Liver (tissue), 9 donors: ENCODE measurements around the gene GRB7. TPM values are rescaled to one million over a fixed set of nuclear protein-coding genes. Genes with fewer than 3 reads are reported as not detected.

Source experiments
- DNase-seq: peaks from one replicate; pipeline ENCODE4 v3.0.0-alpha.2; 2017; ENCODE audit warnings: low spot score
- H3K27ac ChIP-seq, 2 donors: one replicate each; pipeline ENCODE4 v1.7.0; 2013; ENCODE audit warnings: inconsistent platforms in 2 of 2, low read length in 2 of 2, control low read depth in 1 of 2, low read depth in 1 of 2, mild to moderate bottlenecking in 1 of 2
- H3K27me3 ChIP-seq, 4 donors: one replicate each; pipeline versions ENCODE4 v1.6.1 to v1.7.0; 2013; ENCODE audit warnings: low read length in 3 of 4, inconsistent platforms in 1 of 4, mild to moderate bottlenecking in 1 of 4, moderate library complexity in 1 of 4; ENCODE audit not compliant: control insufficient read depth in 4 of 4, insufficient read depth in 4 of 4
- H3K36me3 ChIP-seq, 4 donors: one replicate each; pipeline versions ENCODE4 v1.6.1 to v1.7.0; 2013; ENCODE audit warnings: low read length in 3 of 4, mild to moderate bottlenecking in 3 of 4, low read depth in 1 of 4, moderate library complexity in 1 of 4; ENCODE audit not compliant: control insufficient read depth in 4 of 4, insufficient read depth in 3 of 4
- H3K4me1 ChIP-seq, 4 donors: one replicate each; pipeline versions ENCODE4 v1.6.1 to v1.7.0; 2013; ENCODE audit warnings: low read length in 3 of 4, mild to moderate bottlenecking in 3 of 4, moderate library complexity in 1 of 4; ENCODE audit not compliant: control insufficient read depth in 4 of 4, insufficient read depth in 4 of 4
- H3K4me3 ChIP-seq, 3 donors: one replicate each; pipeline versions ENCODE4 v1.6.1 to v1.7.0; 2013; ENCODE audit warnings: low read length in 3 of 3, control low read depth in 1 of 3, low read depth in 1 of 3, mild to moderate bottlenecking in 1 of 3
- H3K9ac ChIP-seq, 2 donors: one replicate each; pipeline ENCODE4 v1.7.0; 2013; ENCODE audit warnings: low read length in 2 of 2, mild to moderate bottlenecking in 2 of 2, moderate library complexity in 2 of 2, control low read depth in 1 of 2, low read depth in 1 of 2
- H3K9me3 ChIP-seq, 4 donors: one replicate each; pipeline versions ENCODE4 v1.6.1 to v1.7.0; 2013; ENCODE audit warnings: low read length in 3 of 4; ENCODE audit not compliant: control insufficient read depth in 4 of 4
- EGR1 ChIP-seq, 2 donors: IDR thresholded peaks; 2 replicates each; pipeline ENCODE4 v1.6.1; 2016 to 2018; ENCODE audit warnings: antibody characterized with exemption in 2 of 2, low read depth in 2 of 2
- FOXA1 ChIP-seq: IDR thresholded peaks from 2 replicates; pipeline ENCODE4 v1.6.1; 2016; ENCODE audit warnings: antibody characterized with exemption
- FOXA2 ChIP-seq: IDR thresholded peaks from 2 replicates; pipeline ENCODE4 v1.6.1; 2016; ENCODE audit warnings: antibody characterized with exemption
- GABPA ChIP-seq, 2 donors: IDR thresholded peaks in 1 of 2; conservative IDR thresholded peaks in 1 of 2; 2 replicates each; pipeline ENCODE4 v1.6.1; 2016; ENCODE audit warnings: antibody characterized with exemption in 2 of 2, mild to moderate bottlenecking in 1 of 2, moderate library complexity in 1 of 2
- HNF4A ChIP-seq, 2 donors: conservative IDR thresholded peaks; 2 replicates each; pipeline ENCODE4 v1.6.1; 2016; ENCODE audit warnings: antibody characterized with exemption in 2 of 2, mild to moderate bottlenecking in 2 of 2
- HNF4G ChIP-seq: IDR thresholded peaks from 2 replicates; pipeline ENCODE4 v1.6.1; 2016; ENCODE audit warnings: antibody characterized with exemption
- NR2F2 ChIP-seq: IDR thresholded peaks from 2 replicates; pipeline ENCODE4 v1.6.1; 2016; ENCODE audit warnings: antibody characterized with exemption
- RAD21 ChIP-seq, 2 donors: IDR thresholded peaks; 2 replicates each; pipeline ENCODE4 v1.6.1; 2016; ENCODE audit warnings: antibody characterized with exemption in 2 of 2, mild to moderate bottlenecking in 2 of 2
- RXRA ChIP-seq, 2 donors: IDR thresholded peaks; 2 replicates each; pipeline ENCODE4 v1.6.1; 2017 to 2018; ENCODE audit warnings: antibody characterized with exemption in 2 of 2, mild to moderate bottlenecking in 1 of 2
- SP1 ChIP-seq: IDR thresholded peaks from 2 replicates; pipeline ENCODE4 v1.6.1; 2018; ENCODE audit warnings: antibody characterized with exemption, mild to moderate bottlenecking
- TAF1 ChIP-seq: conservative IDR thresholded peaks from 2 replicates; pipeline ENCODE4 v1.6.1; 2016; ENCODE audit warnings: antibody characterized with exemption, mild to moderate bottlenecking
- YY1 ChIP-seq: IDR thresholded peaks from 2 replicates; pipeline ENCODE4 v1.6.1; 2016; ENCODE audit warnings: antibody characterized with exemption, mild to moderate bottlenecking
- WGBS: extraction: QIAGEN DNeasy Blood & Tissue Kit; methylation state at CpG from one replicate; pipeline ENCODE4 v1.1.7; 2013; 5-methylcytosine and 5-hydroxymethylcytosine counted together
- polyA plus RNA-seq, 2 donors: library from polyadenylated mRNA; stranded (reverse) in 1 of 2; unstranded in 1 of 2; fragments of 200-250 nt in 1 of 2; fragments of >200 nt in 1 of 2; fragmentation: Nextera tagmentation in 1 of 2; extraction: Ambion mirVana in 1 of 2; gene quantifications; one replicate each; pipeline versions ENCODE4 v1.2.1 to v1.2.3, GENCODE V29; 2013 to 2015
- total RNA-seq, 2 donors: library from RNA; depleted of rRNA; stranded (reverse); fragments of >200 nt; gene quantifications; one replicate each; pipeline ENCODE4 v1.2.3, GENCODE V29; 2014
- TF ChIP-seq, protein P1 (sequence below): fragments of 150-350 bp; IDR thresholded peaks from 2 replicates; pipeline ENCODE4 v1.5.1; 2017; ENCODE audit warnings: improper control_type of control experiment, low read depth, low read length; ENCODE audit not compliant: missing input control
- TF ChIP-seq, protein P2 (sequence below): IDR thresholded peaks from 2 replicates; pipeline ENCODE4 v1.6.1; 2016; ENCODE audit warnings: antibody characterized with exemption
- TF ChIP-seq, protein P3 (sequence below): IDR thresholded peaks from 2 replicates; pipeline ENCODE4 v1.6.1; 2016; ENCODE audit warnings: antibody characterized with exemption
- TF ChIP-seq, protein P4 (sequence below): IDR thresholded peaks from 2 replicates; pipeline ENCODE4 v1.6.1; 2016; ENCODE audit warnings: antibody characterized with exemption
- TF ChIP-seq, protein P5 (sequence below): IDR thresholded peaks from 2 replicates; pipeline ENCODE4 v1.6.1; 2016; ENCODE audit warnings: antibody characterized with exemption, mild to moderate bottlenecking
- donor health status: healthy.
- donor health status: healthy.
- donor health status: healthy.
- donor health status: healthy.
- donor health status: healthy.

The GRB7 gene
- total and polyA plus RNA-seq, 4 donors, result 1.9 to 6.8 (median 2.5) TPM

DNA sequence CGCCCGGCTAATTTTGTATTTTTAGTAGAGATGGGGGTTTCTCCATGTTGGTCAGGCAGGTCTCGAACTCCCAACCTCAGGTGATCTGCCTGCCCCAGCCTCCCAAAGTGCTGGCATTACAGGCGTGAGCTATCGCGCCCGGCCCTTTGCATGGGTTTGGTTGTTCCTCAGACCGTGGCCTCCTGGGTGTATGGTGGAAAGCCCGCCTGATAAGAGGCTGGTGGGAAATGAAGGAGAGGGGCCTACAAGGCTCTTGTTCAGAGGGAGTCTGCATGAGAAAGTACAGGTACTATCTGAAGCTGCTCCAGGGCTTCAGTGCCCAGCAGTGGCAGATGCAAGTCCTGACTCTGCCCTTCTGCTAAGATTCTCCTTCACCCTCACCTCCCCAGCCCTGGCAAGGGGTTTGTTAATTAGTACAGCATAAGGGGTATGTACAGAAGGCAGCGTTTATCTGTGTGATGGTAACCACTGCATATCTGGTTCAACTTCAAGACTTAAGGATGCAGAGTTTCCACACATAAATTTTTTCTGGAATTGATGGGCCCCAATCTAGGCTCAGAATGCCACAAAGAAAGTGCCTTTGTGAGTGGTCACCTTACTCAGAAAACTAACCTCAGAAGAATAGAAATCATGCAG is 24.2 kb downstream of the GRB7 start:
- no peaks in the 10 kb centered on the region for H3K9me3 ChIP-seq
- H3K9ac ChIP-seq, result no peak overlapping the region
- no peaks in the 10 kb centered on the region for H3K27me3 ChIP-seq
- no peak for DNase-seq
- TF ChIP-seq EGR1 (IDR thresholded peaks at IDR 0.05; ENCODE audit: low read depth in 2 of 2) (no peak), GABPA (IDR thresholded peaks at IDR 0.05 in 1 of 2, conservative IDR thresholded peaks at IDR 0.05 in 1 of 2) (no peak), NR2F2 (no peak), RXRA (IDR thresholded peaks at IDR 0.05) (no peak), FOXA1 (no peak), TAF1 (no peak)
- TF ChIP-seq, protein P1, sequence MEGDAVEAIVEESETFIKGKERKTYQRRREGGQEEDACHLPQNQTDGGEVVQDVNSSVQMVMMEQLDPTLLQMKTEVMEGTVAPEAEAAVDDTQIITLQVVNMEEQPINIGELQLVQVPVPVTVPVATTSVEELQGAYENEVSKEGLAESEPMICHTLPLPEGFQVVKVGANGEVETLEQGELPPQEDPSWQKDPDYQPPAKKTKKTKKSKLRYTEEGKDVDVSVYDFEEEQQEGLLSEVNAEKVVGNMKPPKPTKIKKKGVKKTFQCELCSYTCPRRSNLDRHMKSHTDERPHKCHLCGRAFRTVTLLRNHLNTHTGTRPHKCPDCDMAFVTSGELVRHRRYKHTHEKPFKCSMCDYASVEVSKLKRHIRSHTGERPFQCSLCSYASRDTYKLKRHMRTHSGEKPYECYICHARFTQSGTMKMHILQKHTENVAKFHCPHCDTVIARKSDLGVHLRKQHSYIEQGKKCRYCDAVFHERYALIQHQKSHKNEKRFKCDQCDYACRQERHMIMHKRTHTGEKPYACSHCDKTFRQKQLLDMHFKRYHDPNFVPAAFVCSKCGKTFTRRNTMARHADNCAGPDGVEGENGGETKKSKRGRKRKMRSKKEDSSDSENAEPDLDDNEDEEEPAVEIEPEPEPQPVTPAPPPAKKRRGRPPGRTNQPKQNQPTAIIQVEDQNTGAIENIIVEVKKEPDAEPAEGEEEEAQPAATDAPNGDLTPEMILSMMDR, result no peak
- TF ChIP-seq, protein P2, sequence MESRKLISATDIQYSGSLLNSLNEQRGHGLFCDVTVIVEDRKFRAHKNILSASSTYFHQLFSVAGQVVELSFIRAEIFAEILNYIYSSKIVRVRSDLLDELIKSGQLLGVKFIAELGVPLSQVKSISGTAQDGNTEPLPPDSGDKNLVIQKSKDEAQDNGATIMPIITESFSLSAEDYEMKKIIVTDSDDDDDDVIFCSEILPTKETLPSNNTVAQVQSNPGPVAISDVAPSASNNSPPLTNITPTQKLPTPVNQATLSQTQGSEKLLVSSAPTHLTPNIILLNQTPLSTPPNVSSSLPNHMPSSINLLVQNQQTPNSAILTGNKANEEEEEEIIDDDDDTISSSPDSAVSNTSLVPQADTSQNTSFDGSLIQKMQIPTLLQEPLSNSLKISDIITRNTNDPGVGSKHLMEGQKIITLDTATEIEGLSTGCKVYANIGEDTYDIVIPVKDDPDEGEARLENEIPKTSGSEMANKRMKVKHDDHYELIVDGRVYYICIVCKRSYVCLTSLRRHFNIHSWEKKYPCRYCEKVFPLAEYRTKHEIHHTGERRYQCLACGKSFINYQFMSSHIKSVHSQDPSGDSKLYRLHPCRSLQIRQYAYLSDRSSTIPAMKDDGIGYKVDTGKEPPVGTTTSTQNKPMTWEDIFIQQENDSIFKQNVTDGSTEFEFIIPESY, result no peak
- TF ChIP-seq, protein P3, sequence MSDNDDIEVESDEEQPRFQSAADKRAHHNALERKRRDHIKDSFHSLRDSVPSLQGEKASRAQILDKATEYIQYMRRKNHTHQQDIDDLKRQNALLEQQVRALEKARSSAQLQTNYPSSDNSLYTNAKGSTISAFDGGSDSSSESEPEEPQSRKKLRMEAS, result no peak
- H3K4me3 ChIP-seq, result no peak overlapping the region
- H3K36me3 ChIP-seq, result no peaks in the 10 kb centered on the region
- no peak overlapping the region for H3K27ac ChIP-seq
- WGBS, result 94% methylated on average over 10 of the region's 10 CpGs
- H3K4me1 ChIP-seq, result peaks cover 0 to 2% (median 0%) of the 10 kb centered on the region in 4 donors

DNA sequence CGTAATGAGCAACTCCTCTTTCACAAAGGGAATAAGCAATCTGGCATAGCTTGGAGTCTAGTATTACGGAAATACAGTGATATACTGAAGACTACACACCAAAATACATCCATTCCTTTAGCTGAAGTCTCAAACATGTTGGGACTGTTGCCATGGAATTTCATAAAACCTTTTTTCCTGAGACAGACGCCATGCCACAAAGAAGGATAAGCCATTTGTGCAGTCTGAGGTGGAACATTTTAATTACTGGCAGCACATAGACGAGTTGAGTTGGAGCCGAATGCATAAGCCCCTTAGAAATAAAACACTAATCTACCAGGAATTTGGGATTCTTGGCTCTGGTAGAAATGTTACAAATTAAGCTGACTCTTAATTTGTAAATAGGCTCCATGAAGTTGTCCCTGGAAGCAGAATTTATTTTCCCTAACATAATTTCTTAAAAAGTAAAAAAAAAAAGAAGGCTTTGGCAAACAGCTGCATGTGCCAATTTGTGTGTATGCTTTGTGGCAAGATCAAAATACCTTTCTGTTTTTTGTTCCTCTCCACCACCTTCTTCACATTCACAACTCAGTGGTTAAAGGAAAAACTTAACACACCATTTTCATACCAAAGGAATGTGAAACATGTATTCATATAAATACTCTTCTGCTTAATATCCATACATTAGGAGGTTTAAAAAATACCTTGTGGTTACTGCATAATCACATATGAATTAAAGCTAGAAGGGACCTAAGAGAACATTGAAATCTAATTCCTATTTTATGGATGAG is 25.5 kb downstream of the GRB7 start:
- Histone ChIP-seq H3K9ac (no peak overlapping the region), H3K4me1 (no peaks in the 10 kb centered on the region), H3K36me3 (no peaks in the 10 kb centered on the region), H3K27ac (no peak overlapping the region), H3K9me3 (no peaks in the 10 kb centered on the region), H3K4me3 (no peak overlapping the region), H3K27me3 (no peaks in the 10 kb centered on the region)
- no peak for DNase-seq
- WGBS, result 89% methylated on average over 5 of the region's 5 CpGs
- TF ChIP-seq, protein P1, result no peak
- TF ChIP-seq SP1, result no peak
- TF ChIP-seq NR2F2, result no peak
- TF ChIP-seq FOXA2, result no peak
- TF ChIP-seq, protein P4, sequence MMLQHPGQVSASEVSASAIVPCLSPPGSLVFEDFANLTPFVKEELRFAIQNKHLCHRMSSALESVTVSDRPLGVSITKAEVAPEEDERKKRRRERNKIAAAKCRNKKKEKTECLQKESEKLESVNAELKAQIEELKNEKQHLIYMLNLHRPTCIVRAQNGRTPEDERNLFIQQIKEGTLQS, result no peak
- no peak for TF ChIP-seq HNF4G
- TF ChIP-seq, protein P3, result no peak
- TF ChIP-seq RXRA (IDR thresholded peaks at IDR 0.05), result no peak
- TF ChIP-seq EGR1 (IDR thresholded peaks at IDR 0.05; ENCODE audit: low read depth in 2 of 2), result no peak
- TF ChIP-seq RAD21 (IDR thresholded peaks at IDR 0.05), result no peak
- no peak for TF ChIP-seq YY1
- no peak for TF ChIP-seq HNF4A (conservative IDR thresholded peaks at IDR 0.05)
- TF ChIP-seq FOXA1, result no peak
- TF ChIP-seq, protein P5, sequence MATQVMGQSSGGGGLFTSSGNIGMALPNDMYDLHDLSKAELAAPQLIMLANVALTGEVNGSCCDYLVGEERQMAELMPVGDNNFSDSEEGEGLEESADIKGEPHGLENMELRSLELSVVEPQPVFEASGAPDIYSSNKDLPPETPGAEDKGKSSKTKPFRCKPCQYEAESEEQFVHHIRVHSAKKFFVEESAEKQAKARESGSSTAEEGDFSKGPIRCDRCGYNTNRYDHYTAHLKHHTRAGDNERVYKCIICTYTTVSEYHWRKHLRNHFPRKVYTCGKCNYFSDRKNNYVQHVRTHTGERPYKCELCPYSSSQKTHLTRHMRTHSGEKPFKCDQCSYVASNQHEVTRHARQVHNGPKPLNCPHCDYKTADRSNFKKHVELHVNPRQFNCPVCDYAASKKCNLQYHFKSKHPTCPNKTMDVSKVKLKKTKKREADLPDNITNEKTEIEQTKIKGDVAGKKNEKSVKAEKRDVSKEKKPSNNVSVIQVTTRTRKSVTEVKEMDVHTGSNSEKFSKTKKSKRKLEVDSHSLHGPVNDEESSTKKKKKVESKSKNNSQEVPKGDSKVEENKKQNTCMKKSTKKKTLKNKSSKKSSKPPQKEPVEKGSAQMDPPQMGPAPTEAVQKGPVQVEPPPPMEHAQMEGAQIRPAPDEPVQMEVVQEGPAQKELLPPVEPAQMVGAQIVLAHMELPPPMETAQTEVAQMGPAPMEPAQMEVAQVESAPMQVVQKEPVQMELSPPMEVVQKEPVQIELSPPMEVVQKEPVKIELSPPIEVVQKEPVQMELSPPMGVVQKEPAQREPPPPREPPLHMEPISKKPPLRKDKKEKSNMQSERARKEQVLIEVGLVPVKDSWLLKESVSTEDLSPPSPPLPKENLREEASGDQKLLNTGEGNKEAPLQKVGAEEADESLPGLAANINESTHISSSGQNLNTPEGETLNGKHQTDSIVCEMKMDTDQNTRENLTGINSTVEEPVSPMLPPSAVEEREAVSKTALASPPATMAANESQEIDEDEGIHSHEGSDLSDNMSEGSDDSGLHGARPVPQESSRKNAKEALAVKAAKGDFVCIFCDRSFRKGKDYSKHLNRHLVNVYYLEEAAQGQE, result no peak
- no peak for TF ChIP-seq GABPA (IDR thresholded peaks at IDR 0.05 in 1 of 2, conservative IDR thresholded peaks at IDR 0.05 in 1 of 2)
- no peak for TF ChIP-seq TAF1
